ENCODE measurements around the gene GPR132.

DNA sequence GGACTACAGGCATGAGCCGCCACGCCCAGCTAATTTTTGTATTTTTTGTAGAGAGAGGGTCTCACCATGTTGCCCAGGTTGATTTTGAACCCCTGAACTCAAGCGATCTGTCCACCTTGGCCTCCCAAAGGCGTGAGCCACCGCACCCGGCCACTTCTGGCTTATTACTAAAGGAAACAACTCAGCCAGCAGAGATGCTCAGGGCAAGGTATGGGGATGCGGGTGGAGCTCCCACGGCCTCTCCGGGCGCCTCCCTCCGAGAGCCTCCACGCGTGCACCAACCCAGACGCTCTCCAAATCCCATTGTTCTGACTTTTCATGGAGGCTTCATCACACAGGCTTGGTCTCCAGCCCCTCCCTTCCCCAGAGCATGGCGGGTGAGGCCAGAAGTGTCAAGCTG lies 6.1 kb upstream of the GPR132 start:
- TF ChIP-seq, protein P1, sequence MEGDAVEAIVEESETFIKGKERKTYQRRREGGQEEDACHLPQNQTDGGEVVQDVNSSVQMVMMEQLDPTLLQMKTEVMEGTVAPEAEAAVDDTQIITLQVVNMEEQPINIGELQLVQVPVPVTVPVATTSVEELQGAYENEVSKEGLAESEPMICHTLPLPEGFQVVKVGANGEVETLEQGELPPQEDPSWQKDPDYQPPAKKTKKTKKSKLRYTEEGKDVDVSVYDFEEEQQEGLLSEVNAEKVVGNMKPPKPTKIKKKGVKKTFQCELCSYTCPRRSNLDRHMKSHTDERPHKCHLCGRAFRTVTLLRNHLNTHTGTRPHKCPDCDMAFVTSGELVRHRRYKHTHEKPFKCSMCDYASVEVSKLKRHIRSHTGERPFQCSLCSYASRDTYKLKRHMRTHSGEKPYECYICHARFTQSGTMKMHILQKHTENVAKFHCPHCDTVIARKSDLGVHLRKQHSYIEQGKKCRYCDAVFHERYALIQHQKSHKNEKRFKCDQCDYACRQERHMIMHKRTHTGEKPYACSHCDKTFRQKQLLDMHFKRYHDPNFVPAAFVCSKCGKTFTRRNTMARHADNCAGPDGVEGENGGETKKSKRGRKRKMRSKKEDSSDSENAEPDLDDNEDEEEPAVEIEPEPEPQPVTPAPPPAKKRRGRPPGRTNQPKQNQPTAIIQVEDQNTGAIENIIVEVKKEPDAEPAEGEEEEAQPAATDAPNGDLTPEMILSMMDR (IDR thresholded peaks at IDR 0.05; ENCODE audit: low read length), result no peak
- TF ChIP-seq EZH2 (IDR thresholded peaks at IDR 0.05; ENCODE audit: borderline replicate concordance, low read length), result no peak

All from OCI-LY1 (cell line).